ENCODE data around the gene RPL38.

Gene RPL38

DNA sequence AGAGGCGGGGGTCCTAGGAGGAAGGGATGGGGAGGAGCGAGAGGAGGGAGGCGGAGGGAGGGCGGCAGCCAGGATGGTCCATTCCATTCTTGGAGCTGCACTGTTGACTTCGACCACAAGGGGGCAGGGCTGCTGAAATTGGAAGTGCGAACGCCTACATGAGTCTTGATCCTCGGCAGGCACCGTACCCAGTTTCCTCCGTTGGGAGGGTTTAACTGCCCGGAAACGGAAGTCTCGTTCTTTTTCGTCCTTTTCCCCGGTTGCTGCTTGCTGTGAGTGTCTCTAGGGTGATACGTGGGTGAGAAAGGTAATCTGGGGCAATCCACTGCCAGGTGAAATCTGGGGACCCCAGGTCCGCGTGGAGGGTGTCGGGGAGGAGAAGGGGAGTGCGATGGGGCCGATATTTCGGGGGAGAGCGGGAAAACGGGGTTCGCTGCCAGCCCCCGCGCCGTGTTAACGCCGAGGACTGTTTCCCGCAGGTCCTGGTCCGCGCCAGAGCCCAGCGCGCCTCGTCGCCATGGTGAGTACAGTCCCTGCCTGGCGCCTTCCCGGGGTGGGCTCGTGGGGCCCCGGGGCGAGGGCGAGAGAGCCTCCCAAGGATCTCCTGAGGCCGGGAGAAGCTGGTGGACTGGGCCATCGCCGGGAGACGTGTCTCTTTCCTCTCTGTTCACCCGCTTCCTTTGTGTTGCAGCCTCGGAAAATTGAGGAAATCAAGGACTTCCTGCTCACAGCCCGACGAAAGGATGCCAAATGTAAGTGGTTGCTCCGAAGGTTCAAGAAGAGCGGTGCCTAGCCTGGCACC, at the start of gene RPL38:
Gene RPL38 (plus strand): TSS at position 240 of the 802 bp plus-strand sequence. CDS start 278 bp downstream, at position 518.
- DNase-seq: peak; percentile 62 to 99 (median 94)

DNA sequence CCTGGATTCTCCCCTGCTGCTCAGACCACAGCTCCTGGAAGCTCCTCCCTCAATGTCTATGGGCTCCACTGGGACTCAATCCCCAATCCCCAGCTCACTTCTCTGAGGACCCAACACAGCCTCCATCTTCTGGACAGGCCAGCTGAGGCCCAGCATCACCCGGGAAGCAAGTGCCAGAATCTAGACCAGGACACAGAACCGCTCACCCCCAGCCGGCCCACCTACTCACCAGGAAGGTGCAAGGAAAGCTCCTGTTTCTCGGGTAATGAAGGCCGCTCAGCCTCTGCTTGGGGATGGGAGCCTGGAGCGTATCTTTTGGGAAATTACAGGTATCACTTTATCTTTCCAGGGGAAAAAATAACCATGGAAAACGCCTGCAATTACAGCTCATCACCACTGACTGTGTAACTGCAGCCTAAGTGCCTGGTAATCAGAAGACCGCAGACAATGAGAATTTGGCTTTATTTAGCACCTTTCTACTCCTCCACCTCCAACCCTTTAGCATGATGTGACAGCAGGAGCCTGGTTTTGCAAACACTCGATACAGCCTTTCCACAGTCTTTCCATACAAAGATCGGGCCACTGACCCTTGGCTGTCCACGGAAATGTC, 49.6 kb upstream of the RPL38 start:
- no peak for DNase-seq

DNA sequence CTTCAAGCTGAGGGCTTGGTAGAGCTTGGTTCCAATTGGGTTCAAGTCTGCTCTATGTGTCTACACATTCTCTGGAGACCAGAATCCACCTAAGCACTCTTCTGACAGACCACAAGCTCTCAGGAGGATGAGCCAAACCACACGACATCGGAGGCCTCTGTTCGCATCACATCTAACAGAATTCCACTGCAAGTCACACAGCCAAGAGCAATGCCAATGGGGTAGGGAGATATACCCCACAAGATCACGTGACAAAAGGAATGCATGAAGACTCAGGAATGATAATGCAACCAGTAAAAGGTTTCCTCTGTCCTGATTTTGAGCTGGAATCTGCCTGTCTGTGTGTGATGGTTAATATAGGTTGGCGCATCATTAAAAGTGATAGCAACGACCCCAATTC, 46.6 kb upstream of the RPL38 start:
- no peak for DNase-seq

DNA sequence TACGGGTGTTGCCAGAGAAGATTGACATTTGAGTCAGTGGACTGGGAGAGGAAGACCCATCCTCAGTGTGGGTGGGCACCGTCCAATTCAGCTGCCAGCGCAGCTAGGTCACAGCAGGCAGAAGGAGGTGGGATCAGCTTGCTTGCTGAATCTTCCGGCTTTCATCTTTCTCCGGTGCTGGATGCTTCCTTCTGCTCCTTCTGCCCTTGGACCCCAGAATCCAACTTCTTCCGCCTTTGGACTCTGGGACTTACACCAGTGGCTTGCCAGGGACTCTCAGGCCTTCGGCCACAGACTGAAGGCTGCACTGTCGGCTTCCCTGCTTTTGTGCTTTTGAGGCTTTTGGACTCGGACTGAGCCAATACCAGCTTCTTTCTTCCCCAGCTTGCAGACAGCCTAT, 46.1 kb upstream of the RPL38 start:
- no peak for DNase-seq

DNA sequence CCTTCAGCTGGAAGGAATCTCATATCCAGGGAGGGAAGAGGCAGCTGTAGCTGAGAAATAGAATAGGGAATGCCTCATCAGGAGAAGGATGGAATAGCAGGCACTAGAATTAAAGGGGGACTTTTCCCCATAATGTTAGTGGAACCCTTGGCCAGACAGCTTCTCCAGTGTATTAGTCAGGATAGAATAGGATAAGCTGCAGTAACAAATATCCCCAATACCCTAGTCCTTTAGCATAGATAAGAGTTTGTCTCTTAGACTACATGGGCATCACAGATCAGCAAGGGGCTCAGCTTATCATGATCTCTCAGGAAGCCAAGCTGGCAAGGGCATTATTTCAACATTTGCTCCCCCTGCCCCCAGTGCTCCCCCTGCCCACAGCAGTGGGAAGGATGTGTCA, 44.7 kb upstream of the RPL38 start:
- DNase-seq: no peak

DNA sequence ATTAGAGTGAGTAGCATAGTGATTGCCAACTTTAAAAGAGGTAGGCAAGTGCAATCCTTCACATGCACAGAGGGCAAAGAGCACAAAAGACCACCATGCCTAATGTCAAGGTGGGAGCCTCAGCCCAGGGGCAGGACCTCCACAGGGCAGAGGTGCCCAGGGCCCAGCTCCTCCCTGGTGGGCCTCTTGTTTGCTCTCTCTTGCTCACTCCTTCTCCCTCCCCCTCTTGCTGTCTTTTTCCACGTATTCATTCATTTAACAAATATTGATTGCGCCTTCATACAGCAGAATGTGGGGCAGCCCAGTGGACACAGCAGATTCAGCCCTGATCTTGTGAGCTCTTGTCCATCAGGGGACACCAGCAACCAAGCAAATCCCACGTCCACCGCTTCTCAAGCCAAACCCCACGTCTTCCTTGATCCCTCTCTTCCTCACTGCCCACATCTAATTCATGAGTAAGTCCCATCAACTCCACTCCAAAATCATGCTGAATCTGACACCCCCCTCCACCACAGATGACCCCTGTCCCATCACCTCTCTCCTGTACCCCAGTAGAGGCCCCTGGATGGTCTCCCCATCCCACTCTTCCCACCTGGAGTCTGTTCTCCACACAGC, 44.1 kb upstream of the RPL38 start:
- DNase-seq: no peak

DNA sequence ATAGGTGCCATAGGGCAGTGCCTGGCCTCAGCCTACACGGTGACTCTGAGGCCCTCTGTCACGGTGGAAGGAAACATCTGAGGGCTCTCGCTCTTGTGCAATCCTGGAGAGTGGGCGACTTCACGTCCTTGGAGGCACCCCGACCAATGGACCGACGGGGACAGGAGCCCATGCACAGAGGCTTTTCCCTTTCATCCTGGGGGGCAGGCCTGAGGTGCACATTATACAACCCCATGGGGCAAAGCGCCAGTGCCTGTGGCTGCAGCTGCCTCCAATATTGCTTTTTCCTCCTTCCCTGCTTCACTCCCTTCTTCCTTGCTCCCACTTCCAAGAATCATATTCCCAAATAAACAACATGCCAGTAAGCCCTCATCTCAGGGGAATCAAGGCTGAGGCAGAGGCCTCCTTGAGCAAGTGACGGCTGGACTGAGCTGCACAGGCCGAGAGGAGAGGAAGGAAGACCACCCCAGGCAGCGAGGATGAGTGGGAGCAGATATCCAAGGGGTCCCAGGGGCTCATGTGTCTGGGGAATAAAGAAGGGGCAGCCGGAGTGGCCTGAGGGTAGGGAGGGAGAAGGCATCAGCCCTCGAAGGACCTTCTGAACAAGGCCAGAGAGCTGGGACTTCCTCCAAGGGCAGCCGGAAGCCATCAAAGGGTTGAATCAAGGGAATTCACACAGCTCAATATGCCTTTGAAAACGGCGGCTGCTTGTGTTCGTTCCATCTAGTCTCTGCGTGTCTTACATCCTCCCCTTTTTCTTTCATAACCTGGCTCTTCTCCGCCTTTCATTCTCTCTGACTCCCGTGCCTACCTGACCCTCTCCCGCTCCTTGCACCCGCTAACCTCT, 42.6 kb upstream of the RPL38 start:
- DNase-seq: no peak

DNA sequence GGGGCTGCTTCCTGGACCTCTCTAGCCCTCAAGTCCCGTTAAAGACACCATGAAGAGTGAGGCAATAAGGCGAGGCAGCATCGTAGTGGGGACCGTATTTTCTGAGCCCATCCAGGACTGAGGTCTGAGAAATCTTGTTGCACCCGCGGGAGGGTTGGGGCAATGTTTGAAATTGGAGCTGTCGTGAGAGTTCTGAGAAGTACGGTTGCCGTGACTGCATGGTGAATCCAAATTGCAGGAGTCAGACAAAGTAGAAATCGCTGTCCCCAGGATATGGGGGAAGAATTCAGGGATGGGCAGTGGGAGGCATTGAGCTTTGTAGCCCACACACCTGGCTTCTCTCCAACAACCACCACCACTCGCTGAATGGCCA, 42.0 kb upstream of the RPL38 start:
- no peak for DNase-seq

DNA sequence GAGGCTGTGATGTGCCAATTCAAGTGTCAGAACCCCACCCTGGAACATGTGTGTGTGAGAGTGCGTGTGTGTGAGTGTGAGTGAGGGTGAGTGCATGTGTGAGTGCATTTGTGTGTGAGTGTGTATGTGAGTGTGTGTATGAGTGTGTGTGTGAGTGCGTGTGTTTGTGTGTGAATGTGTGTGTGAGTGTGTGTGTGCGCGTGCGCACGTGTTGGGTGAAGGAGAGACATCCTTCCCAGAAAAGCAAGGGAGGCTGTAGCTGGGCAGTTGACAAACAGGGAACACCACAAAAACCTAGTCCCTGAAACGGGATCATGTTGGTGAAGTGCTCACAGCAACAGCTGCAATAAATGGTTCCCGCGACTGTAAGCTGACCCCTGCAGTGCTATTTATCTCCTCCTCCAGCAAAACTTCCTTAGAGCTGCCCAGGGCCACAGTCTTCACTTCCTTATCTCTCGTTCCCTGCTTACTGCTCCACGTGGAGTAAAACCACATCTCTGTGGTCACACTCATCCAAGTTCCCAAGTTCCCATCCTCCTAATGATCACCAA, 40.1 kb upstream of the RPL38 start:
- no peak for DNase-seq

DNA sequence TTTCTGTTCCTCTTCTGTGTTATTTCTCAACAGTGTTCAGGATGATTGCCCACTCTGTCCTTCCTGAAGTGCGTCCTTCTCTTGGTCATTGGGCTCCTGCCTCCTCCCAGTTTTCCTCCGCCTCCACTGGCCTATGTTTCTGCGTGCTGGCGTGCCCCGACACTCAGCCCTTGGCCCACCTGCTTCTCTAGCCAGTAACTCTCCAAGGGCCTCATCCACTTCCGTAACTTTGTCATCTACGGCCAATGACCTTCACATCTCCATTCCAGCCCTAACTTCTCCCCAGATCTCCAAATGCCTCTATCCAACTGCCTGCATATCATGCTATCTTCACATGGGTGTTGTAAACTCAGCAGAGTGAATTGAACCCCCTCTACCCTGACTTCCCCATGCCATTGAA, 39.6 kb upstream of the RPL38 start:
- no peak for DNase-seq

DNA sequence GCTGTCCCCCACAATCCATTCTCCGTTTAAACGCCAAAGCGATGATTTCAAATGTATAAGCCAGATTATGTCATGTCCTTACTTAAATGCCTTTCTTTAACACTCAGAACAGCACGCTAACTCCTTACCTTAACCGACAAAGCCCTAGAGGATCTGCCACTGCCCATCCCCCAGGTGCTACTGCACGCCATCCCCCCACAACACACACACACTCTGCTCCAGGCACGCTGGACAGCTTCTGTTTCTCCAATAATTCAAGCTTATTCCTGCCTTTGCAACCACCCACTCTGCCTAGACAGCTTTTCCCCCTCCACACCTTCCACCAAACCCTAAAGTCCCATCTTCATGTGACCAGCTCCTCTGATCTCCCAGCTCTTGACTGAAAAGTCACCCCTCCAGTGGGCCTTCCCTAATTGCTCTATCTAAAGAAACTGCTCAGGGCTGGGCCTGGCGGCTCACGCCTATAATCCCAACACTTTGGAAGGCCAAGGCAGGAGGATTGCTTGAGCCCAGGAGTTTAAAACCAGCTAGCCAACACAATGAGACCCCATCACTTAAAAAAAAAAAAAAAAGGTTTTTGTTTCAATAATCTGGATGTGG, 38.9 kb upstream of the RPL38 start:
- DNase-seq: no peak

DNA sequence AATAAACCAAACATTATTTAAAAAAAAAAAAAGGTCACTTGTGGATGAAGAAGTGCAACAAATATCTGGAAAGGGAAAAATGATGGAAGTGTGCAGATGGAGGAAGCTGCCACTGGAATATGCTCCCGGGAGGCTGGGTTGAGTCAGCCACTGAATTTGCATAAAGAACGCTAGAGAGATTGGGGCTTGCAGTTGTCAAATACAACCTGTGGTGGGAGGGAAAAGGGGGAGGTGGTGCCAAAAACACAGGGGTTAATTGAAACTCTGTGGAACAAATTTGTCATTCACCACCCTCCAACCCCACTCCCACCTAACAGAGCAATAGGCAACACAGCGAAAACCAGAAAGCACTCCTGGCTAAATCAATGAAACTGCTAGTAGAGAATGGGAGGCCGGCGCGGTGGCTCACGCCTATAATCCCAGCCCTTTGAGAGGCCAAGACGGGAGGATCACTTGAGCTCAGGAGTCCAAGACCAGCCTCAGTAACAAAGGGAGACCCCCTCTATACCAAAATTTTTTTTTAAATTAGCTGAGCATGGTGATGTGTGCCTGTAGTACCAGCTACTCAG, 37.6 kb upstream of the RPL38 start:
- DNase-seq: peak in 27 of 56 donors; percentile 3 to 74 (median 25)

DNA sequence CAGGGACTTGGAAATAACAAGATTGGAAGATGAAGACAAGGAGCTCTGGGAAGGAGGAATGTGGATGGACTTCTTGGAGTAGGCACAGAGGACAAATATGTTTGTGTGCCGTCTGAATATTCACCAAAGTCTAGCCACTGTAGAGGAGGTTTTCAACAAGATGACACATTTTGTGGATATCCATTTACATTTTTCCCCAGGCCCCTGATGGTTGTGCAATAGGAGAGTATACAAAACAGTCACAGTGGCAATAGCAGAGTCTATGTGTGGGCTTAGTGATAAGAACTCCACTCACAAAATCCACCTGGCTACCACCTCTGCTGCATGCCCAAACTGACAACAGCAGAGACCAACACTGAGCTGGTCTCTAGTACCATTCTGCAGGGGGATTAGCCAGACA, 32.6 kb upstream of the RPL38 start:
- no peak for DNase-seq

DNA sequence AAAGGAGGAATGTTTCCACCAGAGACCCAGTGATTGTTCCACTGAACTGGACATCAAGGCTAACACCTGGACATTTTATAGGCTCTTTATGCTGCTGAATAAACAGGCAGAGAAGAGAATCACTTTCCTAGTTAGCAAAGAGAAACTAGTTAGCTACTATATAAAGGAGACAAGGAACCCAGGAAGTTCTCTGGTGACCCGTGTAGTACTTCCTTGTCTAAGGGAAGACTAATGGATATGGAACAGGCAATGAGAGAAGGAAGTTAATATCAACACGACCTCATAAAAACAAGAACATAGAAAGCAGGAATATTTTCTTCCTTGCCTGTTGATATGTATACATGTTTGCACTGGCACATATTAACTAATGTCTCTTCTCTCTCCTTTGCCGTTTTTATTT, 30.8 kb upstream of the RPL38 start:
- DNase-seq: no peak

DNA sequence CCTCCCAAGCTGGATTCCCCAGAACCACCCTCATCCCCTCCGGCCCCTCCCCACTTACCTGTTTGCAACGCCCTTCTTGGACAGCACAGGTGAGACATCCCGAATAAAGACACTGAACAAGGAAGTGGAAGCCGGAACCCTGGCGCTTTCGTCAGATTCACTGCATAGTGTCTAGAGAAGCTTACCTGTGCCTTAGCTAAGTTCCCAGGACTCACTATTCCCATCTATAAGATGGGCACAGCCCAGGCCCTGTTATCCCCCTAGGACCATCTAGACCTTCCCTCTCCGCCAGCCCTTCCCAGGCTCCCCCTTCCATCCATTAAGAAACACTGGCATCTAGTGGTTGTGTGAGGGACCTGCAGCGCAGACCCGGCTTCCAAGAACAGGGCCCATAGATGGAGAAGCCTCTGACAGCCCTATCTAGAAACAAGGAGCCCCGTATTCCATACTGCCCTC, 26.9 kb upstream of the RPL38 start:
- peak in 45 of 56 donors; percentile 3 to 82 (median 35) for DNase-seq

DNA sequence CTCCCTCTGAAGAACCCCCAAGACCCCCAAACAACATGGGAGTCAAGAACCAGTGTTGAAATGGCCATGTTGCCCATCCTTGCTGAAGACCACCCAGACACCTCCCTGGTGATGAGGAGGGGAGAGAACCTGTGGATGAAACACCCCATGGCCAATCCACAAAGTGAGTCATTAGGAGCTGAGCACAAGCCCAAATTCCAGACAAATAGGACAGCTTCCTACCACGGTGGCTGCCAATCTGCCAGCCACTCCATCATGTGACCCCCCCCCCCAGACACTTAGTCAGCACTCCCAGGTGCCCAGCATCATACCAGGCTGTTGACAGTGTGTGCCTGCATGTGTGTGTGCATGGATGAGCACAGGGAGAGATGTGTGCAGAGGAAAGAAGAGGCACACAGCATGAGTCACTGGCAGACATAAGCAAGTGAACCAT, 26.4 kb upstream of the RPL38 start:
- peak in 1 of 56 donors; percentile 18 for DNase-seq

DNA sequence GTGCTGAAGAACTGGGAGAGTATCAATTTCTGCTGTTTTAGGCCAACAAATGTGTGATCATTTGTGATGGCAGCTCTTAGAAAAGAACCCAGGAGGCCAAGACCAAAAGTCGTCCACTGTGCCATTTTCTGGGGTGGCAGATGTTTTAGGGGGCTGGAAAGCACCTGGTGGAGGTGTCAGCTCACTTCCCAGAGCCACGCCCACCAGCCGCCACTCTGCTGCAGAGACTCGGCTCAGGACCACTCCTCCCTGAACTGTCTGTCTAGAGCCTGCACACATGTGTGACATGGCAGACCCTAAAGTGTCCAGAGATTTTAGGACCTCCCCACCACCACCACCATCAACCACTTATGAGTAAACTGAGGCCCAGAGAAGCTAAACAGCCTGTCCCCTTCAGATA, 23.9 kb upstream of the RPL38 start:
- DNase-seq: no peak

DNA sequence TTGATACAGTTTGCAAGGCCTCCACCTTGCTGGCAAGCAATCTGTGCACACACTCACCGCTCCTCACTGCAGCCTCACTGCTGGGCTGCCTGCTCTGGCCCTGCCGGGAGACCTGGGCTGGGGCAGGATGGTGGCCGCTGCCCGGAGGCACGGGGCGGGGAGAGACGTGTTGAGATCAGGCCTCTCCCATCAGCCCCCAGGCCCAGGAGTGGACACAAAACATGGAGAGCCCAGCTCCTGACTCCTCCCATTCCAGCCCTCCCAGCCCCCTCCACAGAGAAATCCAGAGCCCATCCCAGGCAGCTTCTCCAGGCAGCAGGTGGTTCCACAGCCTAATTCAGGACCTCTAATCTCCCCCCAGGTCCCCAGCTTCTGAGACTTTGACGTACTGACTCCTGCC, 23.1 kb upstream of the RPL38 start:
- no peak for DNase-seq

DNA sequence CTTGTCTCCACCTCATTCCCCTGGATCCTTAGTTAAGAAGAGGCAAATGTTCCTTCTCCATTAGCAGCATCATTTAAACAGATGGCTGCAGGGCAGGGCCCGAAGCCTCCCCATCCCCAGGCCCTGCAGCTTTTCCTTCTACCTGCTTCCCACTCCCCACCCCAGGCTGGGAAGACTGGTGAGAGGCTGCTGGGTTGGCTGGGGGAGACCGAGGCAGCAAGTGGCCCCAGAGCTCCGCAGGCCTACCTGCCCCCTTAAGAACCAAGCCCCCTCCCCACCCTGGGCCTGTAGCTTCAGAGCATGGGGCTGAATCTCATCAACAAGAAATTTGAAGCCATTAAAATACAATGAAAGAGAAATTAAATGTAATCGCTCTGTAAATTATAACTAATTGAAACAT, 22.1 kb upstream of the RPL38 start:
- DNase-seq: no peak

DNA sequence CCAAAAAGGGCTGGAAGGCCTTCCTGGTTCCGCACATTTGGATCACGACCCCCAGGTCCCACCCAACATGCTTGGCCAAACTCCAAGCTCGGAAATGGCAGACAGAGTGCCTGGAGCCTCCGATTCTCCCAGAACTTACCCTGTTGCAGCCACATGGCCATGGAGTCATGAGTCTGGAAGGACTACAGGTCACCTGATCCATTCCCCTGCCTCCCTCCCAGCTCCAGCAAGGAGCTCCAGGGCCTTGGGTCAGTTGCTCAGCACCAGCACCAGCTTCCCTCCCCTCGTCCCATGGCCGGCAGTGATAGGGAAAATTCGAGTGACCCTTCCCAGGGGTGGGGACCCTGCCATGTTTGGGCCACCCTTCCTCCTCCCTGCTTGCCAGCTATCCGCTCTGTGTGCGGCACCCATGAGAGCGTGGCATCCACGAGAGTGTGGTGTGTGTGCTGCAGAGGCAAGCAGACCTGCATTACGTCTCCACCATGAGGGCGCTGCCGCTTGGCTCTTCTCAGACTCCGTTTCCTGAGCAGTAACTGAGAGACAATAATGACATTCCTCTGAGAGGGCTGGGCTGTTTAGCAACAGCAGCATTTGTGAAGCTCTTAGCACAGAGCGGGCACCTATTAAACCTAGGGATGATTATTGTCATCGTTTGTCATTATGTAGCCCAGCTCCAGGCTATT, 21.3 kb upstream of the RPL38 start:
- no peak for DNase-seq

Measured in nucleus accumbens (tissue), 56 donors.